KMS-11 (cell line): Measurements from ENCODE around the gene DLG2.
"Not testable (repeated sequence)": the region's sequence is repeated elsewhere in the genome, so short reads cannot be mapped to it uniquely, and the experiment has no call there.

Experiments used
- H2AFZ ChIP-seq: fragments of 200-600 bp; sonication (generic); 2 replicates; pipeline ENCODE4 v1.6.1; 2016; ENCODE audit warnings: antibody characterized with exemption, mixed run types, low read depth
- H3K27ac ChIP-seq: fragments of 200-600 bp; sonication (generic); 2 replicates; pipeline ENCODE4 v1.6.1; 2016; ENCODE audit warnings: mild to moderate bottlenecking, mixed run types
- H3K27me3 ChIP-seq: fragments of 200-600 bp; sonication (generic); 2 replicates; pipeline ENCODE4 v1.6.1; 2017; ENCODE audit warnings: mild to moderate bottlenecking, low read depth, mixed run types, moderate library complexity; ENCODE audit not compliant: insufficient read depth
- H3K36me3 ChIP-seq: fragments of 200-600 bp; sonication (generic); 2 replicates; pipeline ENCODE4 v1.6.1; 2017; ENCODE audit warnings: mild to moderate bottlenecking, mixed run types; ENCODE audit not compliant: insufficient read depth
- H3K4me1 ChIP-seq: fragments of 200-600 bp; sonication (generic); 2 replicates; pipeline ENCODE4 v1.6.1; 2016; ENCODE audit warnings: mild to moderate bottlenecking, low read depth, mixed run types; ENCODE audit not compliant: poor library complexity, severe bottlenecking
- H3K4me2 ChIP-seq: fragments of 200-600 bp; sonication (generic); 2 replicates; pipeline ENCODE4 v1.7.0; 2016; ENCODE audit warnings: mild to moderate bottlenecking, mixed run types
- H3K4me3 ChIP-seq: fragments of 200-600 bp; sonication (generic); IDR thresholded peaks from 2 replicates; pipeline ENCODE4 v1.6.1; 2017; ENCODE audit warnings: low read depth, low read length, mixed read lengths; ENCODE audit not compliant: insufficient read depth
- H3K79me2 ChIP-seq: fragments of 200-600 bp; sonication (generic); 2 replicates; pipeline ENCODE4 v1.6.1; 2016; ENCODE audit warnings: low read depth, mixed run types; ENCODE audit not compliant: insufficient read depth
- H3K9ac ChIP-seq: fragments of 200-600 bp; sonication (generic); 2 replicates; pipeline ENCODE4 v1.6.1; 2016; ENCODE audit warnings: mild to moderate bottlenecking, mixed run types
- H4K20me1 ChIP-seq: fragments of 200-600 bp; sonication (generic); 2 replicates; pipeline ENCODE4 v1.6.1; 2016; ENCODE audit warnings: mild to moderate bottlenecking, mixed run types; ENCODE audit not compliant: insufficient read depth
- TF ChIP-seq, protein P1 (sequence below): fragments of 200-600 bp; sonication (generic); conservative IDR thresholded peaks from 2 replicates; pipeline ENCODE4 v1.6.1; 2017; ENCODE audit warnings: low read depth, mild to moderate bottlenecking, antibody characterized with exemption, low read length, moderate library complexity, mixed read lengths

DLG2 gene

DNA sequence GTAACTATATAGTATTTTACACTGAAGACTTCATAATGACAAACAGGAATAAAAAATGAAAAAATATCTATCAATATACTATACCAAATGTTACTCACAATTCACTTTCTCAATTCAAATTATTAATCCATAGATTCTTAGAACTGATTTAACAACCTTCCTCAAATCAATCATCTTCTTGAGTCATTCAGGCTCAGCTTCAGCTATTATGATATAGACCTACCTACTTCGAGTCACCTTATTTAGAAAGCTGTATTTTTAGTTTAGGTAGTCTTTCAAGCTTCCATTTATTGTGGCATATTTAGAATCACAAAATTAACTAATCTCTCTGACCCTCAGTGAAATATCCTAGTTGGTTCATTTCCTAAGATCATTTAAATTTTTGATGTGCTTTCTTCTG, 29.6 kb upstream of the DLG2 start:
- Histone ChIP-seq H3K4me2 (no peak overlapping the region), H3K79me2 (peaks cover 54% of the 10 kb centered on the region), H3K36me3 (peaks cover 11% of the 10 kb centered on the region; the same call in 1 of the 2 replicates), H3K4me1 (peaks cover 30% of the 10 kb centered on the region), H4K20me1 (peaks cover 13% of the 10 kb centered on the region), H3K27me3 (no peaks in the 10 kb centered on the region), H3K27ac (no peak overlapping the region), H3K4me3 (no peak overlapping the region), H3K9ac (no peak overlapping the region), H2AFZ (no peak overlapping the region)
- TF ChIP-seq, protein P1, sequence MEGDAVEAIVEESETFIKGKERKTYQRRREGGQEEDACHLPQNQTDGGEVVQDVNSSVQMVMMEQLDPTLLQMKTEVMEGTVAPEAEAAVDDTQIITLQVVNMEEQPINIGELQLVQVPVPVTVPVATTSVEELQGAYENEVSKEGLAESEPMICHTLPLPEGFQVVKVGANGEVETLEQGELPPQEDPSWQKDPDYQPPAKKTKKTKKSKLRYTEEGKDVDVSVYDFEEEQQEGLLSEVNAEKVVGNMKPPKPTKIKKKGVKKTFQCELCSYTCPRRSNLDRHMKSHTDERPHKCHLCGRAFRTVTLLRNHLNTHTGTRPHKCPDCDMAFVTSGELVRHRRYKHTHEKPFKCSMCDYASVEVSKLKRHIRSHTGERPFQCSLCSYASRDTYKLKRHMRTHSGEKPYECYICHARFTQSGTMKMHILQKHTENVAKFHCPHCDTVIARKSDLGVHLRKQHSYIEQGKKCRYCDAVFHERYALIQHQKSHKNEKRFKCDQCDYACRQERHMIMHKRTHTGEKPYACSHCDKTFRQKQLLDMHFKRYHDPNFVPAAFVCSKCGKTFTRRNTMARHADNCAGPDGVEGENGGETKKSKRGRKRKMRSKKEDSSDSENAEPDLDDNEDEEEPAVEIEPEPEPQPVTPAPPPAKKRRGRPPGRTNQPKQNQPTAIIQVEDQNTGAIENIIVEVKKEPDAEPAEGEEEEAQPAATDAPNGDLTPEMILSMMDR: no peak

DNA sequence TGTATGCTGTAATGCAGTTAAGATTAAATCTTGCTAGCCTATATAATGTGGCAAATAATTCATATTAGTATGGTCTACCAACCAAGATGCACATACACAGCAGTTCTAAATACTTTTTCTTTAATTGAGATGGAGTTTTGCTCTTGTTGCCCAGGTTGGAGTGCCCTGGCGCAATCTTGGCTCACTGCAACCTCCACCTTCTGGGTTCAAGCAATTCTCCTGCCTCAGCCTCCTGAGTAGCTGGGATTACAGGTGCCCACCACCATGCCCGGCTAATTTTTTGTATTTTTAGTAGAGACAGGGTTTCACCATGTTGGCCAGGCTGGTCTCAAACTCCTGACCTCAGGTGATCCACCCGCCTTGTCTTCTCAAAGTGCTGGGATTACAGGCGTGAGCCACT, 27.2 kb upstream of the DLG2 start:
- Histone ChIP-seq H3K79me2 (peaks cover 40% of the 10 kb centered on the region), H3K4me1 (peaks cover 19% of the 10 kb centered on the region)
- H2AFZ ChIP-seq, H3K36me3 ChIP-seq, H3K9ac ChIP-seq, H4K20me1 ChIP-seq, H3K27me3 ChIP-seq, H3K4me3 ChIP-seq, H3K27ac ChIP-seq, H3K4me2 ChIP-seq: not testable (repeated sequence)

DNA sequence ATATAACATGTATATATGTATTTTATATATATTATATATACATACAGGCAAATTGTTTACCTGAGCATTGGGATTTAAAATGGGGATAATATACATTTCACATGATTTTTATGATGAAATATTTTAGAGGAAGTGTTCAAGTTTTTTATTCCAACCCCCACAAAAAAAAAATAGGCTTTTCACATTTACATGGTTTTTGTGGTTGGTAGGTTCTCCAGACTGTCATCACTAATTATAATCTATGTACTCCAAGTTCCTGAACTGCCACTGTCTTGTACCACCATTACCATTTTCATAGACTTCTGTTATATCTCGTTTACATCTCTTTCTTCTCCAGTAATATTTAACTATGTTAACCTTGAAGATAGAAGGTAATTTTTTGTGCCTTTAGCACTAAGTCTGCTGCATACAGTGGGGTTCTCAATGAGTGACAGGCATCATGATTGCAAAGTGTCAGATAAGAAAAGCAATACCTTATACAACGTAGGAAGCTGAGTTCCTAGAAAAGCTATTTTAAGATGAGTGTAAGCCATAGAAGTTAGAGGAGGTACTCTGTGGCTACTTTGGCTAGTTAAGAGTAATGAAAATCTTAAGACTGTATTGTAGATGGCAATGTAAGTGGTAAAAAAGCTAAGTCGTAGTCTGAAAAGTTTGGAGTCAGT, 25.8 kb upstream of the DLG2 start:
- H3K79me2 ChIP-seq: peaks cover 39% of the 10 kb centered on the region
- no peak overlapping the region for H3K27ac ChIP-seq
- H3K36me3 ChIP-seq: peaks cover under 1% of the 10 kb centered on the region; the same call in 1 of the 2 replicates

DNA sequence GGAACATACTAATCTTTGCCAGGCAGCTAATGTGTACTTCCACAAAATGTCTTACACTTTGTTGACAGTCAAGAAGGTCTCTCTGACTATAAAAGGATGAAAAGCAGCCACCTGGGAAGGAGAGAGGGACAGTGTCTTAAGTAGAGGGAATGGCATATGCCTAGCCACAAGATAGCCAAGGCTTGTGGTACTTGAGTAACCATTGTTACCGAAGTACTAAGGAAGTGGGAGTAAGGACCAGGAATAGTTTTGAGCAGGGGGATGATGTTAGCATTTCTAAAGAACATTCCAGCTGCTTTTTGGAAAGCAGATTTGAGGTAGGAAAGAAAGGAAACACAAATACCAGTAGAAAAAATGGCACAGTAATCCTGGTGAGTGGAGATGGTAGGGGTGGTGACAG, 24.0 kb upstream of the DLG2 start:
- peaks cover 29% of the 10 kb centered on the region for H3K4me1 ChIP-seq
- H3K79me2 ChIP-seq: peaks cover 23% of the 10 kb centered on the region
- no peak overlapping the region for H3K9ac ChIP-seq
- no peaks in the 10 kb centered on the region for H3K36me3 ChIP-seq
- no peak overlapping the region for H3K27ac ChIP-seq
- H4K20me1 ChIP-seq: no peaks in the 10 kb centered on the region
- TF ChIP-seq, protein P1: no peak
- no peak overlapping the region for H3K4me2 ChIP-seq
- H3K27me3 ChIP-seq: no peaks in the 10 kb centered on the region
- no peak overlapping the region for H3K4me3 ChIP-seq
- no peak overlapping the region for H2AFZ ChIP-seq

More for the DNA sequence above, 25.8 kb upstream of the DLG2 start:
- no peak overlapping the region for H2AFZ ChIP-seq
- TF ChIP-seq, protein P1: no peak
- no peak overlapping the region for H3K4me3 ChIP-seq
- H3K9ac ChIP-seq: no peak overlapping the region
- peaks cover 22% of the 10 kb centered on the region for H3K4me1 ChIP-seq
- no peak overlapping the region for H3K4me2 ChIP-seq
- peaks cover 2% of the 10 kb centered on the region; the same call in 1 of the 2 replicates for H4K20me1 ChIP-seq
- no peaks in the 10 kb centered on the region for H3K27me3 ChIP-seq

DNA sequence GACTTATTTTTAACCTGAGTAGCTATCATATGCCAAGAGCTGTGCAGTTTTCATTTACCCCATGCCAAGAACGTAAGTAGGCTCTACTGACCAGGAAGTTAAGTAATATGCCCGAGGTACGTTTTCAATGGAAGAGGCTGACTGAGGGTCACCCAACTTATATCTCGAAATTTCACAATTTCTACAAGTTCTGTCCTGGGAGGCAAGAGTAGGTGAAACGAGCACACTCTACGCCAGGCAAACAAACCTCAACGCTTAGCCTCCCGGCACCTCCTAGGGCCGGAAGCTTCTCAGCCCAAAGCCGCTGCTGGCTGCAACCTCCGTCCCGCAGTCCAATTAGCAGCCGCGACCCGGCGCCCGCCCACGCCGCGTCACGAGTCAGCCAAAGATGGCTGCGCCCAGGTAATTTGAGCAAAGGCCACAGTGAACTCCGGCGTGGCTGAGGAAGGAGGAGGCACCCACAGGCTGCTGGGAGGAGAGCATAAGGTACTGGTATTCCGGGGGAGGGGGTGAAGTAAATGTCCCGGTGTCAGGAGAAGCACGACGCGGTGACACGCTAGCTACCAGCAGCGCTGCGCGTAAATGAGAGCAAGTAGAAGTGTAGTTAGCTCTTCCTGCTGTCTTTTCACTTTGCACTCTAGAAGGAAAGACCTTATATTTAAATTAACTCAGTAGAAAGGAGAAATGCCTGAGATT, 20.6 kb upstream of the DLG2 start, which contains the start of gene TMEM126A:
TSS of gene TMEM126A (plus strand) at position 364 of the 696 bp plus-strand sequence. CDS start 2,289 bp downstream, outside the sequence.
- H2AFZ ChIP-seq: peak within 1 kb of the TSS; percentile 65
- H3K36me3 ChIP-seq: no peaks in the 10 kb centered on the region
- H3K9ac ChIP-seq: peak within 1 kb of the TSS; percentile 61
- peak within 1 kb of the TSS; percentile 66 for H3K27ac ChIP-seq
- no peaks in the 10 kb centered on the region for H4K20me1 ChIP-seq
- H3K27me3 ChIP-seq: no peaks in the 10 kb centered on the region
- peak within 1 kb of the TSS; percentile 84 for H3K4me2 ChIP-seq
- H3K79me2 ChIP-seq: peaks cover 23% of the 10 kb centered on the region
- H3K4me3 ChIP-seq: no peak within 1 kb of the TSS
- H3K4me1 ChIP-seq: peaks cover 29% of the 10 kb centered on the region
- TF ChIP-seq, protein P1: no peak
